H1 (cell line): ENCODE results near the gene C12orf42. TPM values are rescaled to one million over a fixed set of nuclear protein-coding genes. Genes with fewer than 3 reads are reported as not detected.

ENCODE experiments used
- CTCF ChIA-PET: fragments of 300-600 bp; sonication (Branson Sonifier 250); formaldehyde crosslinking; loops from one replicate; lab custom pipeline; 2021; ENCODE audit not compliant: partially characterized antibody; lab: Charles Lee
- POLR2A ChIA-PET: fragments of 300-600 bp; sonication (Branson Sonifier 250); formaldehyde crosslinking; loops from one replicate; lab custom pipeline; 2021; ENCODE audit warnings: inconsistent platforms; ENCODE audit not compliant: partially characterized antibody; lab: Charles Lee
- DNase-seq, 2 experiments: peaks; one replicate each; pipeline versions ENCODE4 v3.0.0 to v3.0.0-alpha.2; 2010 to 2022; ENCODE audit warnings: low spot score in 2 of 2, low read depth in 1 of 2, mixed read lengths in 1 of 2
- FAIRE-seq: peaks from 2 replicates; lab custom pipeline; 2011; peaks lifted over from hg19 to GRCh38; lab: Jason Lieb, UNC
- H2AFZ ChIP-seq: 2 replicates; pipeline ENCODE4 v1.8.1; 2012; ENCODE audit warnings: low read length, inconsistent platforms
- H2AK5ac ChIP-seq: 2 replicates; pipeline ENCODE4 v1.6.1; 2013; ENCODE audit warnings: low read depth, low read length
- H2BK120ac ChIP-seq: replicated peaks from 2 replicates; pipeline ENCODE3; 2013; ENCODE audit warnings: low read depth, low read length, inconsistent platforms
- H2BK12ac ChIP-seq: 2 replicates; pipeline ENCODE4 v1.6.1; 2013; ENCODE audit warnings: low read depth, low read length
- H2BK15ac ChIP-seq: 2 replicates; pipeline ENCODE4 v1.6.1; 2013; ENCODE audit warnings: low read length
- H2BK20ac ChIP-seq: 2 replicates; pipeline ENCODE4 v1.6.1; 2013; ENCODE audit warnings: low read length
- H2BK5ac ChIP-seq: 2 replicates; pipeline ENCODE4 v1.6.1; 2013; ENCODE audit warnings: low read depth, low read length
- H3K14ac ChIP-seq: 2 replicates; pipeline ENCODE4 v1.6.1; 2013; ENCODE audit warnings: inconsistent platforms; ENCODE audit not compliant: insufficient read length
- H3K18ac ChIP-seq: 2 replicates; pipeline ENCODE4 v1.6.1; 2013; ENCODE audit warnings: low read length; ENCODE audit errors: extremely low read depth
- H3K23ac ChIP-seq: 2 replicates; pipeline ENCODE4 v1.6.1; 2013; ENCODE audit warnings: inconsistent platforms; ENCODE audit not compliant: insufficient read length
- H3K23me2 ChIP-seq: 2 replicates; pipeline ENCODE4 v1.6.1; 2013; ENCODE audit warnings: low read depth, low read length
- H3K27ac ChIP-seq: 2 replicates; pipeline ENCODE4 v1.6.1; 2011; ENCODE audit warnings: low read depth, low read length, inconsistent platforms
- H3K27me3 ChIP-seq, 4 experiments: replicated peaks in 1 of 4; 1 replicate in 1 of 4; 2 replicates in 3 of 4; pipeline versions ENCODE4 v1.6.1 to v1.8.1; 2011 to 2013; ENCODE audit warnings: low read length in 3 of 4, mild to moderate bottlenecking in 3 of 4, inconsistent platforms in 2 of 4, mixed read lengths in 2 of 4, moderate library complexity in 1 of 4; ENCODE audit not compliant: control insufficient read depth in 3 of 4, insufficient read depth in 3 of 4; ENCODE audit errors: extremely low read depth in 1 of 4
- H3K36me3 ChIP-seq, 4 experiments: 2 replicates each; pipeline versions ENCODE4 v1.6.1 to v1.8.1; 2011 to 2013; ENCODE audit warnings: mild to moderate bottlenecking in 4 of 4, low read length in 3 of 4, moderate library complexity in 2 of 4, control low read depth in 1 of 4, inconsistent platforms in 1 of 4; ENCODE audit not compliant: insufficient read depth in 4 of 4, control insufficient read depth in 2 of 4
- H3K4ac ChIP-seq: replicated peaks from 2 replicates; pipeline ENCODE3; 2013; ENCODE audit warnings: low read length, low read depth, mixed read lengths, inconsistent platforms; ENCODE audit not compliant: insufficient read length
- H3K4me1 ChIP-seq, 4 experiments: replicated peaks in 1 of 4; 1 replicate in 1 of 4; 2 replicates in 3 of 4; pipeline versions ENCODE4 v1.6.1 to v1.8.1; 2011 to 2013; ENCODE audit warnings: low read length in 3 of 4, inconsistent platforms in 2 of 4, mixed read lengths in 1 of 4; ENCODE audit not compliant: insufficient read depth in 4 of 4, control insufficient read depth in 3 of 4
- H3K4me2 ChIP-seq, 2 experiments: 2 replicates each; pipeline versions ENCODE4 v1.6.1 to v1.8.1; 2011 to 2013; ENCODE audit warnings: low read depth in 2 of 2, low read length in 2 of 2, control low read depth in 1 of 2, inconsistent platforms in 1 of 2, mild to moderate bottlenecking in 1 of 2; ENCODE audit not compliant: insufficient read depth in 1 of 2
- H3K4me3 ChIP-seq, 4 experiments: fragments of 200-600, 300-600 bp in 1 of 4; sonication (generic), shearing (Covaris generic), sonication (Bioruptor Twin) in 1 of 4; 2 replicates each; pipeline versions ENCODE4 v1.5.1 to v1.8.1; 2011 to 2016; ENCODE audit warnings: low read length in 4 of 4, low read depth in 3 of 4, control low read depth in 2 of 4, inconsistent platforms in 2 of 4, mild to moderate bottlenecking in 2 of 4, mixed read lengths in 1 of 4, moderate library complexity in 1 of 4; ENCODE audit not compliant: insufficient read depth in 2 of 4; ENCODE audit errors: extremely low read depth in 1 of 4
- H3K56ac ChIP-seq: replicated peaks from 2 replicates; pipeline ENCODE3; 2013; ENCODE audit warnings: low read depth, mild to moderate bottlenecking, mixed read lengths, low read length, inconsistent platforms; ENCODE audit not compliant: insufficient read length
- H3K79me1 ChIP-seq: 2 replicates; pipeline ENCODE4 v1.6.1; 2013; ENCODE audit warnings: low read depth, low read length, control low read depth
- H3K79me2 ChIP-seq, 2 experiments: 2 replicates each; pipeline versions ENCODE4 v1.6.1 to v1.8.1; 2012 to 2013; ENCODE audit warnings: low read length in 2 of 2, mild to moderate bottlenecking in 2 of 2, inconsistent platforms in 1 of 2; ENCODE audit not compliant: insufficient read depth in 2 of 2, control insufficient read depth in 1 of 2
- H3K9ac ChIP-seq, 4 experiments: replicated peaks in 1 of 4; 1 replicate in 1 of 4; 2 replicates in 3 of 4; pipeline versions ENCODE4 v1.6.1 to v1.8.1; 2011 to 2013; ENCODE audit warnings: low read depth in 3 of 4, low read length in 3 of 4, control low read depth in 2 of 4, mild to moderate bottlenecking in 2 of 4, moderate library complexity in 2 of 4, inconsistent platforms in 1 of 4; ENCODE audit errors: extremely low read depth in 1 of 4
- H3K9me3 ChIP-seq, 2 experiments: 2 replicates each; pipeline versions ENCODE4 v1.6.1 to v1.8.1; 2012 to 2013; ENCODE audit warnings: mild to moderate bottlenecking in 2 of 2, moderate library complexity in 2 of 2, control low read depth in 1 of 2, inconsistent platforms in 1 of 2, low read depth in 1 of 2, low read length in 1 of 2, mixed read lengths in 1 of 2; ENCODE audit not compliant: insufficient read depth in 2 of 2
- H4K20me1 ChIP-seq, 2 experiments: replicated peaks in 1 of 2; 2 replicates each; pipeline versions ENCODE3 to v1.8.1; 2011 to 2013; ENCODE audit warnings: inconsistent platforms in 2 of 2, low read length in 2 of 2, mild to moderate bottlenecking in 1 of 2; ENCODE audit not compliant: insufficient read depth in 2 of 2, control insufficient read depth in 1 of 2
- H4K5ac ChIP-seq: 2 replicates; pipeline ENCODE4 v1.6.1; 2013; ENCODE audit warnings: low read length, low read depth, mixed read lengths, inconsistent platforms; ENCODE audit not compliant: insufficient read length
- H4K8ac ChIP-seq: 2 replicates; pipeline ENCODE4 v1.8.0; 2013; ENCODE audit warnings: mild to moderate bottlenecking, moderate library complexity, low read length, inconsistent platforms; ENCODE audit not compliant: insufficient read depth; ENCODE audit errors: extremely low read depth
- H4K91ac ChIP-seq: replicated peaks from 2 replicates; pipeline ENCODE3; 2013; ENCODE audit warnings: low read length, mixed read lengths, inconsistent platforms; ENCODE audit not compliant: insufficient read length
- BRCA1 ChIP-seq: IDR thresholded peaks from 2 replicates; pipeline ENCODE4 v1.6.1; 2012; ENCODE audit warnings: low read depth, low read length, improper control_type of control experiment
- CEBPB ChIP-seq: IDR thresholded peaks from 2 replicates; pipeline ENCODE4 v1.6.1; 2012; ENCODE audit warnings: low read depth, low read length
- EP300 ChIP-seq, 2 experiments: IDR thresholded peaks; 1 replicate in 1 of 2; 2 replicates in 1 of 2; pipeline ENCODE4 v1.6.1; 2011 to 2012; ENCODE audit warnings: low read depth in 2 of 2, low read length in 2 of 2, mild to moderate bottlenecking in 2 of 2, borderline replicate concordance in 1 of 2, inconsistent platforms in 1 of 2, moderate library complexity in 1 of 2
- POU5F1 ChIP-seq: IDR thresholded peaks from 2 replicates; pipeline ENCODE4 v1.6.1; 2011; ENCODE audit warnings: low read depth, mild to moderate bottlenecking, low read length, moderate library complexity
- WGBS, 2 experiments: shearing (Covaris generic) in 1 of 2; methylation state at CpG; one replicate each; pipeline versions ENCODE4 v1.1.6 to v1.1.7; 2013 to 2015; ENCODE audit warnings: low lambda C conversion rate in 2 of 2, mixed read lengths in 2 of 2, inconsistent platforms in 1 of 2, low coverage in 1 of 2, missing lambda C conversion rate in 1 of 2; ENCODE audit not compliant: insufficient replicate concordance in 2 of 2, insufficient coverage in 1 of 2, insufficient read length in 1 of 2; ENCODE audit errors: extremely low coverage in 1 of 2, missing lambda C conversion rate in 1 of 2; 5-methylcytosine and 5-hydroxymethylcytosine counted together
- polyA plus RNA-seq, 7 experiments: library from polyadenylated mRNA; depleted of rRNA in 3 of 7; stranded (reverse) in 5 of 7; unstranded in 2 of 7; fragments of >200 nt in 5 of 7; fragments of 200-250 nt in 2 of 7; gene quantifications; 1 replicate in 5 of 7; 2 replicates in 1 of 7; 4 replicates in 1 of 7; pipeline versions ENCODE4 v1.2.1 to v1.2.3, GENCODE V29; 2011 to 2013; ENCODE audit warnings: missing spikeins in 2 of 7, mixed read lengths in 2 of 7
- total RNA-seq: library from RNA; stranded (reverse); fragmentation: NEBNext Ultra II Directional; extraction: Animal tissue kit (Norgen Biotek cat#: 25700); gene quantifications from 2 replicates; pipeline ENCODE4 v1.2.1, GENCODE V29; 2021

The C12orf42 gene
- total and polyA plus RNA-seq, 2 of the 8 experiments (the other 6 are each of a cell fraction or from before 2014, with no cell fraction given), result 0.05 TPM; not detected in 1

GRCh38 chr12:103538397-103538796 is 42.6 kb upstream of the C12orf42 start:
- no peaks in the 10 kb centered on the region for H4K20me1 ChIP-seq
- no peak overlapping the region for H3K4ac ChIP-seq
- H4K8ac ChIP-seq, result no peak overlapping the region
- no peak overlapping the region for H2AFZ ChIP-seq
- no peak overlapping the region for H2BK15ac ChIP-seq
- no peak overlapping the region for H3K23ac ChIP-seq
- no peak overlapping the region for H3K18ac ChIP-seq
- FAIRE-seq (no peak), DNase-seq (no peak)
- H3K36me3 ChIP-seq, result no peaks in the 10 kb centered on the region
- POLR2A ChIA-PET, result no interaction called here
- no peak overlapping the region for H3K27ac ChIP-seq
- no peak overlapping the region for H2BK12ac ChIP-seq
- H3K23me2 ChIP-seq, result no peaks in the 10 kb centered on the region; the same call in 1 of the 2 replicates
- H2AK5ac ChIP-seq, result no peak overlapping the region
- H3K9ac ChIP-seq, result no peak overlapping the region
- H3K79me1 ChIP-seq, result no peaks in the 10 kb centered on the region
- H3K79me2 ChIP-seq, result no peaks in the 10 kb centered on the region
- H3K9me3 ChIP-seq, result no peaks in the 10 kb centered on the region
- no peaks in the 10 kb centered on the region for H3K27me3 ChIP-seq
- no peak overlapping the region for H3K56ac ChIP-seq
- no peak overlapping the region for H2BK5ac ChIP-seq
- no peak overlapping the region for H4K5ac ChIP-seq
- no peaks in the 10 kb centered on the region for H3K4me1 ChIP-seq
- TF ChIP-seq BRCA1 (no peak), EP300 (IDR thresholded peaks at IDR 0.05; ENCODE audit: borderline replicate concordance in 1 of 2, low read depth in 2 of 2, low read length in 2 of 2) (no peak), CEBPB (no peak), POU5F1 (no peak)
- no peak overlapping the region for H3K4me3 ChIP-seq
- no peak overlapping the region for H3K4me2 ChIP-seq
- H2BK20ac ChIP-seq, result no peak overlapping the region
- CTCF ChIA-PET, result interaction anchor here (3.5 kb wide), 1 partner anchor 10 kb away, joined by 15 read pairs; no protein-coding TSS in a partner anchor
- no peak overlapping the region for H3K14ac ChIP-seq
- 89% methylated on average over 1 of the region's 1 CpG; no CpG with 5 or more reads in 1 of the 2 experiments for WGBS, 2 experiments
- no peak overlapping the region for H4K91ac ChIP-seq
- H2BK120ac ChIP-seq, result no peak overlapping the region
